ENCODE results near the gene SH3BP4. TPM values are rescaled to one million over a fixed set of nuclear protein-coding genes. Genes with fewer than 3 reads are reported as not detected.

SH3BP4 gene
- total and polyA plus RNA-seq, 2 of the 13 experiments (the other 11 are each of a cell fraction or from before 2014, with no cell fraction given): 34.6 to 99.1 TPM

GRCh38 chr2:235077046-235077445, 125.2 kb downstream of the SH3BP4 start:
- Histone ChIP-seq H3K4me2 (ENCODE audit: low read depth, low read length) (no peak overlapping the region), H3K4me3 (replicated peaks in 1 of 3; ENCODE audit: insufficient read depth in 1 of 3, low read depth in 2 of 3, low read length in 3 of 3) (no peak overlapping the region), H3K27me3 (ENCODE audit: control insufficient read depth in 1 of 2, insufficient read depth in 2 of 2, low read length in 2 of 2) (peaks cover 5 to 44% of the 10 kb centered on the region in 2 experiments; a peak in 4 of 5 replicates), H4K20me1 (ENCODE audit: insufficient read depth, low read length) (no peaks in the 10 kb centered on the region), H3K9me3 (ENCODE audit: low read length) (no peaks in the 10 kb centered on the region), H3K27ac (ENCODE audit: extremely low read length, insufficient read depth, low read length) (no peak overlapping the region), H3K4me1 (ENCODE audit: insufficient read depth, low read length) (no peaks in the 10 kb centered on the region), H3K9ac (ENCODE audit: insufficient read depth, low read depth, low read length) (no peak overlapping the region), H3K79me2 (ENCODE audit: insufficient read depth, low read length) (no peaks in the 10 kb centered on the region), H3K36me3 (replicated peaks in 1 of 2; ENCODE audit: control insufficient read depth in 1 of 2, insufficient read depth in 2 of 2, low read length in 2 of 2) (no peaks in the 10 kb centered on the region), H2AFZ (ENCODE audit: low read length) (no peak overlapping the region)
- DNase-seq (ENCODE audit: low spot score) (no peak), ATAC-seq (no peak), FAIRE-seq (no peak)
- TF ChIP-seq PBX3 (CRISPR knock-in tag; IDR thresholded peaks at IDR 0.05; ENCODE audit: borderline replicate concordance): no peak
- no peak for TF ChIP-seq SNAPC2 (CRISPR knock-in tag; IDR thresholded peaks at IDR 0.05)
- no peak for TF ChIP-seq AHR (CRISPR knock-in tag; IDR thresholded peaks at IDR 0.05)
- no peak for TF ChIP-seq EED (CRISPR knock-in tag; IDR thresholded peaks at IDR 0.05)
- TF ChIP-seq MAZ (IDR thresholded peaks at IDR 0.05; ENCODE audit: borderline replicate concordance, low read depth, low read length): no peak
- no peak for TF ChIP-seq MAZ (CRISPR knock-in tag; IDR thresholded peaks at IDR 0.05; ENCODE audit: low read depth)
- TF ChIP-seq MTF1 (CRISPR knock-in tag; IDR thresholded peaks at IDR 0.05): no peak
- no peak for TF ChIP-seq ZNF850 (CRISPR knock-in tag; conservative IDR thresholded peaks at IDR 0.05)
- no peak for TF ChIP-seq TAF1 (CRISPR knock-in tag; IDR thresholded peaks at IDR 0.05)
- no peak for TF ChIP-seq ATF2 (CRISPR knock-in tag; IDR thresholded peaks at IDR 0.05)
- no peak for TF ChIP-seq DDIT3 (CRISPR knock-in tag; IDR thresholded peaks at IDR 0.05)
- no peak for TF ChIP-seq ZNF761 (CRISPR knock-in tag; conservative IDR thresholded peaks at IDR 0.05)
- TF ChIP-seq ATF7-NPFF (CRISPR knock-in tag; IDR thresholded peaks at IDR 0.05; ENCODE audit: low read depth): no peak
- no peak for TF ChIP-seq MXI1 (IDR thresholded peaks at IDR 0.05; ENCODE audit: borderline replicate concordance, low read depth, low read length)
- no peak for TF ChIP-seq GLMP (CRISPR knock-in tag; IDR thresholded peaks at IDR 0.05; ENCODE audit: borderline replicate concordance)
- no peak for TF ChIP-seq ELF4 (CRISPR knock-in tag; IDR thresholded peaks at IDR 0.05; ENCODE audit: borderline replicate concordance)
- TF ChIP-seq ZNF713 (CRISPR knock-in tag; IDR thresholded peaks at IDR 0.05): no peak
- TF ChIP-seq SNAPC5 (CRISPR knock-in tag; IDR thresholded peaks at IDR 0.05; ENCODE audit: borderline replicate concordance): no peak
- TF ChIP-seq SMAD3 (CRISPR knock-in tag; IDR thresholded peaks at IDR 0.05): no peak
- TF ChIP-seq ZNF768 (CRISPR knock-in tag; IDR thresholded peaks at IDR 0.05): no peak
- no TSS peak for BruUV-seq (replicated peaks)
- ChIA-PET CTCF (ENCODE audit: low intra/inter-chr PET ratio, low total read pairs) (no interaction called here), POLR2A (no interaction called here)
- 38% methylated on average over 5 of the region's 5 CpGs for WGBS (ENCODE audit: low lambda C conversion rate)
- intact Hi-C loops (cut with micrococcal nuclease; ENCODE audit: unreplicated experiment) (no loop called here), in situ Hi-C loops (cut with HindIII; ENCODE audit: extremely low pct_ligation_motif_present, low pct_unique_long_range_greater_than_20kb) (no loop called here)

Data from HepG2 (cell line).